ENCODE measurements around the gene CCSER1. TPM values are rescaled to one million over a fixed set of nuclear protein-coding genes. Genes with fewer than 3 reads are reported as not detected.

The CCSER1 gene
- total RNA-seq, 1 experiment from 2014 or later, result 4.1 TPM

DNA sequence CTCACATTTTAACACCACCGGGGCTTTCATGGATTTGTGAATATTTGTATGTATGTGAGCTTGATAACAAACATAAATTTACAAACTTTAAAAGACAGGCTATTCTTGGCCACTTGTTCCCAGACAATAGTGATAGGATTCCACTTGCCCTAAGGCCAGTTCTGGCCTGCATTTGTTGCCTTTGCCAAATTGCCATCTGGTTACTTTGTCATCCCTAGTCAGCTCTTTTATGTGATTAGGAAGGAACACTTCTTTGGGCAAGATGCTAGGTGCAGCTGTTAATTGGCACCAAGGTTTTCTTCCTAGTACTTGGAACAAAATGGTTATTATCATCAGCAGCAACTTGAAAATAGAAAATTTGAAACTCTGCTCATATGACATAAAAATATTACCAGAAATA is 63.3 kb downstream of the CCSER1 start:
- no peak for TF ChIP-seq CTCF (IDR thresholded peaks at IDR 0.05; ENCODE audit: insufficient read depth in 1 of 2, low read depth in 1 of 2, low read length in 1 of 2, severe bottlenecking in 1 of 2, unreplicated experiment in 1 of 2)
- H3K9me3 ChIP-seq, result no peaks in the 10 kb centered on the region
- no peaks in the 10 kb centered on the region for H3K27me3 ChIP-seq (replicated peaks; ENCODE audit: control insufficient read depth, insufficient read depth, low read length)
- no peak overlapping the region for H3K4me3 ChIP-seq (ENCODE audit: low read depth, low read length)
- H3K27ac Mint-ChIP-seq (ENCODE audit: unreplicated experiment), result no peak overlapping the region
- DNase-seq, result no peak
- intact Hi-C loops (cut with micrococcal nuclease; ENCODE audit: unreplicated experiment), result no loop called here
- POLR2A ChIA-PET, result no interaction called here
- peaks cover 6% of the 10 kb centered on the region for H3K4me1 Mint-ChIP-seq (ENCODE audit: low read depth, unreplicated experiment)
- no peaks in the 10 kb centered on the region for H3K4me1 ChIP-seq
- CTCF ChIA-PET, result no interaction called here
- no peaks in the 10 kb centered on the region for H3K36me3 ChIP-seq (ENCODE audit: control insufficient read depth, insufficient read depth, low read length)
- no peak overlapping the region for H3K4me3 Mint-ChIP-seq (ENCODE audit: unreplicated experiment)
- H3K27me3 Mint-ChIP-seq (ENCODE audit: insufficient read depth, unreplicated experiment), result no peaks in the 10 kb centered on the region
- no peaks in the 10 kb centered on the region for H3K9me3 Mint-ChIP-seq (ENCODE audit: unreplicated experiment)
- H3K36me3 Mint-ChIP-seq (ENCODE audit: insufficient read depth, unreplicated experiment), result no peaks in the 10 kb centered on the region
- no TSS peak for BruUV-seq (replicated peaks)

DNA sequence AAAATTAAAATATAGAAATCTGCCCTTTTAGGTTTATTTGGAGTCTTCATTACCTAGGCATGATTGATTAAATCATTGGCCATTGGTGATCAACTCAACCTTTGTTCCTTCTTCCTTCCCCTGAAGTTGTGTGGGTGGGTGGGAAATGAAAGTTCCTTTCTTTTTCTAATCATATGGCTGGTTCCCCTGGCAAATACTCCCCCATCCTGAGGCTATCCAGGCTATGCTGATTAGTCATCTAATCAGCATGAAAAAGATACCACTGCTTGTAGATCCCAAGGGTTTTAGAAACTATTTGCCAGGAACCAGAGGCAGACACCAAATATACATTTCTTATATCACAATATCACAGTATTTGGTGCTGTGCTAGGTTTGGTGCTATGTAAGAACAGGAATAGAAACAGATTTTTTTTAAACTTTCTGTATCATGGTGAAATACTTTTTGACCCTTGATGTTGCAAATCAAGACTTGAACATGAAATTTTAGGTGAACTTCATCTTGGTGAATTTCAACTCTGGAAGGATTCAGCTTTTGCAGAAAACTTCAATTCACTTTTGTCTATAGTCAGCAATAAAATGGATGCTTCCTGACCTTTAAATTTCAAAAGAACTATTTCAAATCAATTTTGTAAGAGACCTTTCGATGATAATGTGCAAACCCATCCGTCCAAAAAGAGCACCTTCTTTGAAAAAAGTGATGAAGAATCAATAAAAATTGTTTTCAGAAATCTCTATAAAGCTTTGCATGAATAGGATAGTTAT is 71.1 kb downstream of the CCSER1 start:
- Histone ChIP-seq H3K9me3 (no peaks in the 10 kb centered on the region), H3K4me1 (no peaks in the 10 kb centered on the region), H3K4me3 (ENCODE audit: low read depth, low read length) (no peak overlapping the region), H3K36me3 (ENCODE audit: control insufficient read depth, insufficient read depth, low read length) (no peaks in the 10 kb centered on the region), H3K27me3 (replicated peaks; ENCODE audit: control insufficient read depth, insufficient read depth, low read length) (no peaks in the 10 kb centered on the region)
- Mint-ChIP-seq H3K36me3 (ENCODE audit: insufficient read depth, unreplicated experiment) (no peaks in the 10 kb centered on the region), H3K27me3 (ENCODE audit: insufficient read depth, unreplicated experiment) (no peaks in the 10 kb centered on the region), H3K9me3 (ENCODE audit: unreplicated experiment) (no peaks in the 10 kb centered on the region), H3K4me3 (ENCODE audit: unreplicated experiment) (no peak overlapping the region), H3K27ac (ENCODE audit: unreplicated experiment) (no peak overlapping the region), H3K4me1 (ENCODE audit: low read depth, unreplicated experiment) (peaks cover 6% of the 10 kb centered on the region)
- no peak for TF ChIP-seq CTCF (IDR thresholded peaks at IDR 0.05; ENCODE audit: insufficient read depth in 1 of 2, low read depth in 1 of 2, low read length in 1 of 2, severe bottlenecking in 1 of 2, unreplicated experiment in 1 of 2)
- CTCF ChIA-PET, result no interaction called here
- POLR2A ChIA-PET, result no interaction called here
- BruUV-seq (replicated peaks), result no TSS peak
- DNase-seq, result no peak
- intact Hi-C loops (cut with micrococcal nuclease; ENCODE audit: unreplicated experiment), result no loop called here

- Mint-ChIP-seq H3K4me1 (ENCODE audit: low read depth, unreplicated experiment) (no peaks in the 10 kb centered on the region), H3K27me3 (ENCODE audit: insufficient read depth, unreplicated experiment) (no peaks in the 10 kb centered on the region), H3K4me3 (ENCODE audit: unreplicated experiment) (no peak overlapping the region), H3K9me3 (ENCODE audit: unreplicated experiment) (peaks cover 10% of the 10 kb centered on the region), H3K27ac (ENCODE audit: unreplicated experiment) (no peak overlapping the region), H3K36me3 (ENCODE audit: insufficient read depth, unreplicated experiment) (no peaks in the 10 kb centered on the region)
- DNase-seq, result no peak
- no TSS peak for BruUV-seq (replicated peaks)
- POLR2A ChIA-PET, result no interaction called here
- H3K9me3 ChIP-seq, result no peaks in the 10 kb centered on the region
- intact Hi-C loops (cut with micrococcal nuclease; ENCODE audit: unreplicated experiment), result no loop called here
- H3K4me3 ChIP-seq (ENCODE audit: low read depth, low read length), result no peak overlapping the region
- CTCF ChIA-PET, result no interaction called here
- H3K4me1 ChIP-seq, result no peaks in the 10 kb centered on the region
- no peak for TF ChIP-seq CTCF (IDR thresholded peaks at IDR 0.05; ENCODE audit: insufficient read depth in 1 of 2, low read depth in 1 of 2, low read length in 1 of 2, severe bottlenecking in 1 of 2, unreplicated experiment in 1 of 2)
- H3K27me3 ChIP-seq (replicated peaks; ENCODE audit: control insufficient read depth, insufficient read depth, low read length), result no peaks in the 10 kb centered on the region
- H3K36me3 ChIP-seq (ENCODE audit: control insufficient read depth, insufficient read depth, low read length), result no peaks in the 10 kb centered on the region
These were observed 80.8 kb downstream of the CCSER1 start for GRCh38 chr4:90207887-90208454.

Measured in Caco-2 (cell line).